LNCAP (cell line): ENCODE results near the gene EXD3.

Experiments
- CTCF ChIP-seq: fragments of 450-650 bp; IDR thresholded peaks from 2 replicates; pipeline ENCODE4 v1.5.1; 2017; ENCODE audit warnings: mild to moderate bottlenecking

EXD3 gene

GRCh38 chr9:137276473-137277328 is 146.3 kb downstream of the EXD3 start:
- TF ChIP-seq CTCF: no peak

- TF ChIP-seq CTCF: no peak
Measured at GRCh38 chr9:137275588-137276472, 147.1 kb downstream of the EXD3 start.

GRCh38 chr9:137275203-137275587 is 147.8 kb downstream of the EXD3 start:
- TF ChIP-seq CTCF: no peak

- TF ChIP-seq CTCF: no peak
Measured at GRCh38 chr9:137273611-137274320, 149.2 kb downstream of the EXD3 start.

GRCh38 chr9:137273095-137273490 is 149.9 kb downstream of the EXD3 start:
- no peak for TF ChIP-seq CTCF

DNA sequence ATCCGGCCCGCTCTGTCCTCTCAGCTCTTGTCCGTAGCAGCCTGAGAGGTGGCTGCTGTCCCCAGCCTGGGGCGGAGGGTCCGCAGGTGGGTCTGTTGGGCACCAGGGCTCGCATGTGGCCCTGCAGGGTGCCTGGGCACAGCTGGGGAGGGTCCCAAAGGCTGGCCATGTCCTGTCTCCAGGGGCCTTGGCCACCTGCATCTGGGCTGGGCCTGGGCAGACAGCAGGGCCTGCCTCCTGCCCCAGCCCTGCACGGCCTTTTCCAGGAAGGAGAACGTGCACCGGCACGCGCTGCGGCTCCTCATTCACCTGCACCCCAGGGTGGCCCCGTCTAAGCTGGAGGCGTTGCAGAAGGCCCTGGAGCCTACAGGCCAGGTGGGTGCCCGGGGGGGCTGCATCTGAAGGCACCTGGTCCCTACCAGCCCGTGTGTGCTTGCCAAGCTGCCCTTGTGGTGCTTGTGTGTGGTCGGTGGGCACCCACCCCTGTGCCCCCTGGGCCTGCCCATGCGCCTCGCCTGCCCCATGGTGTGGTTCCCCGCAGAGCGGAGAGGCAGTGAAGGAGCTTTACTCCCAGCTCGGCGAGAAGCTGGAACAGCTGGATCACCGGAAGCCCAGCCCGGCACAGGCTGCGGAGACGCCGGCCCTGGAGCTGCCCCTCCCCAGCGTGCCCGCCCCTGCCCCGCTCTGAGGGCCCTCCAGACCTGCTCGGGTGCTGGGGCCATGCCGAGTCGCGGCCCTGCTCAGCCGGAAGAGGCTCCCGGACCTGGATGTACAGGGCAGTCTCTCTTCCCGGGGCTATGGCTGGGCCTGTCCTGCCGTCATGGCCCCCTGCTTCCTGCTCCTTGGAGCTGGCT is 150.5 kb downstream of the EXD3 start:
- no peak for TF ChIP-seq CTCF

GRCh38 chr9:137271696-137272076 is 151.3 kb downstream of the EXD3 start:
- no peak for TF ChIP-seq CTCF
